ENCODE results near the gene KCND3. TPM values are rescaled to one million over a fixed set of nuclear protein-coding genes. Genes with fewer than 3 reads are reported as not detected.

KCND3 gene
- total RNA-seq, 1 experiment from 2014 or later = not detected

GRCh38 chr1:112006416-112007025 lies 17.1 kb upstream of the KCND3 start:
- Histone ChIP-seq H3K4me2 (no peak overlapping the region), H3K9me3 (ENCODE audit: insufficient read depth, low read depth) (no peaks in the 10 kb centered on the region), H3K27me3 (ENCODE audit: insufficient read depth, low read depth) (peaks cover 52% of the 10 kb centered on the region), H3K9me2 (ENCODE audit: insufficient read depth) (no peaks in the 10 kb centered on the region), H3K4me1 (replicated peaks; ENCODE audit: insufficient read depth) (no peaks in the 10 kb centered on the region), H3K79me2 (ENCODE audit: low read depth) (no peaks in the 10 kb centered on the region), H3K36me3 (ENCODE audit: low read depth) (no peaks in the 10 kb centered on the region), H3K27ac (no peak overlapping the region), H3K4me3 (no peak overlapping the region), H4K20me1 (ENCODE audit: insufficient read depth) (no peaks in the 10 kb centered on the region), H3F3A (ENCODE audit: insufficient read depth, low read depth) (no peaks in the 10 kb centered on the region), H2AFZ (no peak overlapping the region)
- BruUV-seq (replicated peaks) = no TSS peak
- ChIA-PET POLR2A (ENCODE audit: unreplicated experiment) (no interaction called here), CTCF (no interaction called here)
- TF ChIP-seq EZH2 (IDR thresholded peaks at IDR 0.05; ENCODE audit: low read depth) = no peak
- TF ChIP-seq CTCF (conservative IDR thresholded peaks at IDR 0.05) = no peak
- intact Hi-C loops (cut with micrococcal nuclease; ENCODE audit: unreplicated experiment) = no loop called here
- no peak for DNase-seq

GRCh38 chr1:112004076-112004475 lies 14.6 kb upstream of the KCND3 start:
- TF ChIP-seq EZH2 (IDR thresholded peaks at IDR 0.05; ENCODE audit: low read depth) (no peak), CTCF (conservative IDR thresholded peaks at IDR 0.05) (no peak)

GRCh38 chr1:112002514-112002913 lies 13.0 kb upstream of the KCND3 start:
- intact Hi-C loops (cut with micrococcal nuclease; ENCODE audit: unreplicated experiment) = no loop called here

More at GRCh38 chr1:112004076-112004475, 14.6 kb upstream of the KCND3 start:
- ChIA-PET CTCF (no interaction called here), POLR2A (ENCODE audit: unreplicated experiment) (no interaction called here)
- intact Hi-C loops (cut with micrococcal nuclease; ENCODE audit: unreplicated experiment) = no loop called here
- Histone ChIP-seq H3K9me3 (ENCODE audit: insufficient read depth, low read depth) (no peaks in the 10 kb centered on the region), H4K20me1 (ENCODE audit: insufficient read depth) (no peaks in the 10 kb centered on the region), H3K36me3 (ENCODE audit: low read depth) (no peaks in the 10 kb centered on the region), H2AFZ (no peak overlapping the region), H3K4me2 (no peak overlapping the region), H3K27ac (no peak overlapping the region), H3K4me1 (replicated peaks; ENCODE audit: insufficient read depth) (no peaks in the 10 kb centered on the region), H3K4me3 (no peak overlapping the region), H3F3A (ENCODE audit: insufficient read depth, low read depth) (no peaks in the 10 kb centered on the region), H3K9me2 (ENCODE audit: insufficient read depth) (no peaks in the 10 kb centered on the region), H3K27me3 (ENCODE audit: insufficient read depth, low read depth) (peaks cover 76% of the 10 kb centered on the region), H3K79me2 (ENCODE audit: low read depth) (no peaks in the 10 kb centered on the region)
- DNase-seq = no peak
- BruUV-seq (replicated peaks) = no TSS peak

More at GRCh38 chr1:112002514-112002913, 13.0 kb upstream of the KCND3 start:
- H3K9me3 ChIP-seq (ENCODE audit: insufficient read depth, low read depth) = no peaks in the 10 kb centered on the region
- H3K79me2 ChIP-seq (ENCODE audit: low read depth) = no peaks in the 10 kb centered on the region
- H3K4me1 ChIP-seq (replicated peaks; ENCODE audit: insufficient read depth) = no peaks in the 10 kb centered on the region
- H3K36me3 ChIP-seq (ENCODE audit: low read depth) = no peaks in the 10 kb centered on the region
- H3K27me3 ChIP-seq (ENCODE audit: insufficient read depth, low read depth) = peaks cover 79% of the 10 kb centered on the region
- no peak overlapping the region for H3K4me2 ChIP-seq
- H2AFZ ChIP-seq = no peak overlapping the region
- no TSS peak for BruUV-seq (replicated peaks)
- ChIA-PET POLR2A (ENCODE audit: unreplicated experiment) (no interaction called here), CTCF (interaction anchor here (0.6 kb wide), 1 partner anchor 517 kb away, joined by 8 read pairs; no protein-coding TSS in a partner anchor)
- H3K4me3 ChIP-seq = no peak overlapping the region
- DNase-seq = no peak
- no peaks in the 10 kb centered on the region for H4K20me1 ChIP-seq (ENCODE audit: insufficient read depth)
- no peaks in the 10 kb centered on the region for H3K9me2 ChIP-seq (ENCODE audit: insufficient read depth)
- no peak for TF ChIP-seq EZH2 (IDR thresholded peaks at IDR 0.05; ENCODE audit: low read depth)
- no peak for TF ChIP-seq CTCF (conservative IDR thresholded peaks at IDR 0.05)
- no peaks in the 10 kb centered on the region for H3F3A ChIP-seq (ENCODE audit: insufficient read depth, low read depth)
- H3K27ac ChIP-seq = no peak overlapping the region

Measured in PC-9 (cell line).